SJCRH30 (cell line): ENCODE results near the gene SLC50A1. TPM values are rescaled to one million over a fixed set of nuclear protein-coding genes. Genes with fewer than 3 reads are reported as not detected.

Experiments used
- DNase-seq, 2 experiments: peaks; one replicate each; pipeline ENCODE4 v3.0.0-alpha.2; 2015 to 2020
- H3K27ac ChIP-seq: fragments of 250-450 bp; sonication (Bioruptor Pico); 2 replicates; pipeline ENCODE4 v1.5.1; 2020; ENCODE audit warnings: mild to moderate bottlenecking, moderate library complexity
- H3K27me3 ChIP-seq: fragments of 250-450 bp; sonication (Bioruptor Pico); 2 replicates; pipeline ENCODE4 v1.5.1; 2020; ENCODE audit warnings: mild to moderate bottlenecking, moderate library complexity
- H3K36me3 ChIP-seq: fragments of 250-450 bp; sonication (Bioruptor Pico); 2 replicates; pipeline ENCODE4 v1.5.1; 2020; ENCODE audit warnings: mild to moderate bottlenecking, moderate library complexity
- H3K4me1 ChIP-seq: fragments of 250-450 bp; sonication (Bioruptor Pico); 2 replicates; pipeline ENCODE4 v1.5.1; 2020; ENCODE audit warnings: mild to moderate bottlenecking, moderate library complexity
- H3K4me3 ChIP-seq: fragments of 250-450 bp; sonication (Bioruptor Pico); 2 replicates; pipeline ENCODE4 v1.5.1; 2020; ENCODE audit warnings: mild to moderate bottlenecking, moderate library complexity
- H3K9me3 ChIP-seq: fragments of 250-450 bp; sonication (Bioruptor Pico); replicated peaks from 2 replicates; pipeline ENCODE4 v1.5.1; 2020; ENCODE audit warnings: mild to moderate bottlenecking, moderate library complexity
- total RNA-seq: library from RNA; depleted of rRNA; stranded (reverse); fragments of >200 nt; shearing (Covaris generic); gene quantifications from 2 replicates; pipeline ENCODE4 v1.2.3, GENCODE V29; 2014; rRNA removed

Gene SLC50A1
- total RNA-seq: 12.9 and 14.8 TPM in 2 replicates

- peak; percentile 94 to 96 for DNase-seq
- H3K36me3 ChIP-seq: no peaks in the 10 kb centered on the region
- no peaks in the 10 kb centered on the region; the same call in 1 of the 2 replicates for H3K4me1 ChIP-seq
- no peaks in the 10 kb centered on the region for H3K9me3 ChIP-seq
- H3K27me3 ChIP-seq: no peaks in the 10 kb centered on the region
- peak within 1 kb of the TSS; percentile 62 for H3K4me3 ChIP-seq
- peak within 1 kb of the TSS; percentile 59 for H3K27ac ChIP-seq
Observed at GRCh38 chr1:155135415-155136028, at the start of gene SLC50A1. TSS of gene SLC50A1 (plus strand) at chr1:155135852. CDS start at chr1:155135912, 60 bp downstream.

- Histone ChIP-seq H3K4me1 (no peaks in the 10 kb centered on the region; the same call in 1 of the 2 replicates), H3K27ac (no peak overlapping the region), H3K27me3 (peaks cover 14% of the 10 kb centered on the region; the same call in 1 of the 2 replicates), H3K9me3 (no peaks in the 10 kb centered on the region), H3K4me3 (no peak overlapping the region), H3K36me3 (no peaks in the 10 kb centered on the region)
- DNase-seq: peak; percentile 68 to 79
Observed at GRCh38 chr1:155086128-155086741, 49.4 kb upstream of the SLC50A1 start.

GRCh38 chr1:155086856-155087535 lies 48.7 kb upstream of the SLC50A1 start:
- Histone ChIP-seq H3K27me3 (peaks cover 11% of the 10 kb centered on the region; the same call in 1 of the 2 replicates), H3K4me1 (no peaks in the 10 kb centered on the region; the same call in 1 of the 2 replicates), H3K36me3 (no peaks in the 10 kb centered on the region), H3K9me3 (no peaks in the 10 kb centered on the region), H3K4me3 (no peak overlapping the region), H3K27ac (no peak overlapping the region)
- no peak for DNase-seq

GRCh38 chr1:155091071-155092051 lies 44.3 kb upstream of the SLC50A1 start:
- Histone ChIP-seq H3K36me3 (no peaks in the 10 kb centered on the region), H3K27ac (no peak overlapping the region), H3K27me3 (no peaks in the 10 kb centered on the region), H3K4me3 (no peak overlapping the region), H3K9me3 (no peaks in the 10 kb centered on the region), H3K4me1 (peaks cover 3% of the 10 kb centered on the region; the same call in 1 of the 2 replicates)
- DNase-seq: peak; percentile 77 to 87

GRCh38 chr1:155092131-155092530 lies 43.5 kb upstream of the SLC50A1 start:
- H3K27me3 ChIP-seq: no peaks in the 10 kb centered on the region
- no peaks in the 10 kb centered on the region for H3K36me3 ChIP-seq
- H3K4me1 ChIP-seq: peaks cover 3% of the 10 kb centered on the region; the same call in 1 of the 2 replicates

GRCh38 chr1:155092641-155093040 lies 43.0 kb upstream of the SLC50A1 start:
- Histone ChIP-seq H3K27ac (no peak overlapping the region), H3K36me3 (no peaks in the 10 kb centered on the region), H3K27me3 (no peaks in the 10 kb centered on the region), H3K4me3 (no peak overlapping the region), H3K9me3 (no peaks in the 10 kb centered on the region), H3K4me1 (peaks cover 3% of the 10 kb centered on the region; the same call in 1 of the 2 replicates)
- DNase-seq: no peak

More at GRCh38 chr1:155092131-155092530, 43.5 kb upstream of the SLC50A1 start:
- Histone ChIP-seq H3K4me3 (no peak overlapping the region), H3K9me3 (no peaks in the 10 kb centered on the region), H3K27ac (no peak overlapping the region)
- no peak for DNase-seq

- DNase-seq: peak; percentile 78 to 82
- Histone ChIP-seq H3K9me3 (no peaks in the 10 kb centered on the region), H3K36me3 (no peaks in the 10 kb centered on the region), H3K4me3 (no peak overlapping the region), H3K27me3 (no peaks in the 10 kb centered on the region), H3K4me1 (peaks cover 3% of the 10 kb centered on the region; the same call in 1 of the 2 replicates), H3K27ac (no peak overlapping the region)
Observed at GRCh38 chr1:155093911-155094621, 41.6 kb upstream of the SLC50A1 start.

- Histone ChIP-seq H3K27me3 (no peaks in the 10 kb centered on the region), H3K36me3 (no peaks in the 10 kb centered on the region), H3K9me3 (no peaks in the 10 kb centered on the region), H3K4me1 (peaks cover 3% of the 10 kb centered on the region; the same call in 1 of the 2 replicates), H3K4me3 (no peak overlapping the region), H3K27ac (no peak overlapping the region)
- DNase-seq: no peak
Observed at GRCh38 chr1:155094622-155094948, 41.1 kb upstream of the SLC50A1 start.

- no peaks in the 10 kb centered on the region for H3K4me1 ChIP-seq
- H3K4me3 ChIP-seq: no peak overlapping the region
- no peaks in the 10 kb centered on the region for H3K36me3 ChIP-seq
- H3K27me3 ChIP-seq: no peaks in the 10 kb centered on the region
- H3K27ac ChIP-seq: no peak overlapping the region
- no peaks in the 10 kb centered on the region for H3K9me3 ChIP-seq
- DNase-seq: no peak
Observed at GRCh38 chr1:155099331-155099730, 36.3 kb upstream of the SLC50A1 start.

- Histone ChIP-seq H3K27ac (no peak overlapping the region), H3K4me1 (no peaks in the 10 kb centered on the region), H3K4me3 (no peak overlapping the region), H3K9me3 (no peaks in the 10 kb centered on the region), H3K27me3 (no peaks in the 10 kb centered on the region; the same call in 1 of the 2 replicates), H3K36me3 (no peaks in the 10 kb centered on the region)
- no peak for DNase-seq
Observed at GRCh38 chr1:155103325-155103724, 32.3 kb upstream of the SLC50A1 start.

GRCh38 chr1:155104605-155105534 lies 30.8 kb upstream of the SLC50A1 start:
- Histone ChIP-seq H3K27ac (no peak overlapping the region), H3K4me1 (no peaks in the 10 kb centered on the region), H3K4me3 (no peak overlapping the region), H3K9me3 (no peaks in the 10 kb centered on the region), H3K36me3 (no peaks in the 10 kb centered on the region), H3K27me3 (no peaks in the 10 kb centered on the region; the same call in 1 of the 2 replicates)
- no peak for DNase-seq

GRCh38 chr1:155105604-155106011 lies 30.0 kb upstream of the SLC50A1 start:
- no peaks in the 10 kb centered on the region; the same call in none of the 2 replicates for H3K27me3 ChIP-seq
- no peak for DNase-seq
- no peaks in the 10 kb centered on the region for H3K36me3 ChIP-seq
- H3K27ac ChIP-seq: no peak overlapping the region
- no peak overlapping the region for H3K4me3 ChIP-seq
- no peaks in the 10 kb centered on the region for H3K9me3 ChIP-seq
- H3K4me1 ChIP-seq: 0 out of 2 replicates have a peak, but pooled peaks cover 2% of the 10 kb centered on the region

- Histone ChIP-seq H3K36me3 (no peaks in the 10 kb centered on the region), H3K9me3 (no peaks in the 10 kb centered on the region), H3K4me3 (no peak overlapping the region), H3K4me1 (0 out of 2 replicates have a peak, but pooled peaks cover 2% of the 10 kb centered on the region), H3K27me3 (no peaks in the 10 kb centered on the region; the same call in none of the 2 replicates), H3K27ac (no peak overlapping the region)
- no peak for DNase-seq
Observed at GRCh38 chr1:155106862-155107261, 28.8 kb upstream of the SLC50A1 start.
